Activated CD8-positive, alpha-beta memory T cell treated with anti-CD3 and anti-CD28 coated beads for 24 hours (primary cell): ENCODE measurements around the gene LRRC27.

Source experiments
- DNase-seq: peaks from one replicate; pipeline ENCODE4 v3.0.0-alpha.2; 2020

The LRRC27 gene

DNA sequence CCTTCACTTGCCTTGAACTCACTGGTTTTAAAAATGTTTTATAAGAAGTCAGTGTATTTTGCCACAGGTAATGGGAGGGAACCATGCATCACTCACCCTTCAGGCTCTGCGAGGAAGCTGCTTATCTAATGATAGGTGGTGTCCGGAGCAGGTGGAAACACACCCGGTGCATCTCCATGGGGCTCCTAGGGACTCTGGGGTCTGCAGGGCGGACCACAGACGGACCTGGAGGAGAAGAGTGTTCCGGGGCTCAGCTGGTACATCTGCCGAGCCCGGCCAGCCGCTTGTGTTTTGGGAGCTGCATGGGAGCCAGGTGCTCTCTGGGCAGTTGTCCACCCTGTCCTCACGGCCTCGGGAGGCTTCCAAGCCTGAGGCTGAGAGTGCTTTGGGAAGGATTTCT lies 7.3 kb downstream of the LRRC27 start:
- DNase-seq: no peak

DNA sequence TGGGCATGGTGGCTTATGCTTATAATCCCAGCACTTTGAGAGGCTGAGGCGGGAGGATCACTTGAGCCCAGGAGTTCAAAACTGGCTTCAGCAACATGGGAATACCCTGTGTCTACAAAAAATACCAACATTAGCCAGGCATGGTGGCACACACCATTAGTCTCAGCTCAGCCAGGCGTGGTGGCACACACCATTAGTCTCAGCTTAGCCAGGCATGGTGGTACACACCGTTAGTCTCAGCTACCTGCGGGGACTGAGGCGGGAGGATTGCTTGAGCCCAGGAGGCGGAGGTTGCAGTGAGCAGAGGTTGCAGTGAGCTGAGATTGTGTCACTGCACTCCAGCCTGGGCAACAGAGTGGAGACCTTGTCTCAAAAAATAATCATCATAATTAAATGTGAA lies 9.0 kb downstream of the LRRC27 start:
- DNase-seq: no peak

- DNase-seq: no peak
Measured at GRCh38 chr10:132341781-132342180, 9.8 kb downstream of the LRRC27 start.

GRCh38 chr10:132342553-132342952 lies 10.6 kb downstream of the LRRC27 start:
- no peak for DNase-seq

GRCh38 chr10:132344386-132344785 lies 12.4 kb downstream of the LRRC27 start:
- no peak for DNase-seq

- DNase-seq: no peak
Measured at GRCh38 chr10:132345345-132345744, 13.4 kb downstream of the LRRC27 start.

DNA sequence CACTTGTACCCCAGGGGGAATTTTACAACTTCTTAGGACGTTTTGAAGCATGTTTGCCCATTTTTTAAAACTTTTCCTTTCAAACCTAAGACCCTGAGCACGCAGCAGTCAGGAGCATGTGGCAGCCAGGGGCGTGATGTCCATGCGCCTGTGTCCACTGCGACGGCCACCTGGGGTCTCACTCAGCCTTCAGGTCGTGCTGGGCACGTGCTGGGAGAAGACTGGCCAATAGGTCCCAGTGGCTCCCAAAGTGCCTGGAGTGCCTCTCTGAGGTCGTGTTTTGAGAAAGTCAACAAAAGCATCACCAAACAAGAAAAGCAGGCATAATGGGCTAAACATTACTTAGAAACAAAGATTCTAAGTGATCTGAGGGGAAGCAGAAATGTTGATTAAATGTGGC lies 14.8 kb downstream of the LRRC27 start:
- DNase-seq: no peak

DNA sequence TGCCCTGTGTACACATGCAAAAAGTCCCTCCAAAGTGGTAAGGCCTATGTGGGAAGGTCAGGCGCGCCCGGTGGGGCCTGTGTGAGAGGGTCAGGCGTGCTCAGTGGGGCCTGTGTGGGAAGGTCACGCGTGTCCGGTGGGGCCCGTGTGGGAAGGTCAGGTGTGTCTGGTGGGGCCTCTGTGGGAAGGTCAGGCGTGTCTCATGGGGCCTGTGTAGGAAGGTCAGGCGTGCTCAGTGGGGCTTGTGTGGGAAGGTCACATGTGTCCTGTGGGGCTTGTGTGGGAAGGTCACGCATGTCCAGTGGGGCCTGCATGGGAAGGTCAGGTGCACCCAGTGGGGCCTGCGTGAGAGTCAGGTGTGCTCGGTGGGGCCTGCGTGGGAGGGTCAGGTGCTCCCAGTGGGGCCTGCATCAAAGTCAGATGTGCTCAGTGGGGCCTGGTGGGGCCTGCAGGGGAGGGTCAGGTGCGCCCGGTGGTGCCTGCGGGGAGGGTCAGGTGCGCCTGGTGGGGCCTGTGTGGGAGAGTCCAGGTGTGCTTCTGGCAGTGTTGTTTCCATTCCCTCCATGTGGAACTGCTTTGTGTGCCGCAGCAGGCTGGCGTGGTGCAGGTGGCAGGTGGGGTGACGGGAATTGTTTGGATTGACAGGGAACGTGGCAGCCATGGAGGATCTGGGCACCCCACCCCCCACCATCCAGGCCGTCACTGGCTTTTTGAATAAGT lies 15.4 kb downstream of the LRRC27 start:
- no peak for DNase-seq

GRCh38 chr10:132347931-132348267 lies 15.9 kb downstream of the LRRC27 start:
- DNase-seq: no peak

DNA sequence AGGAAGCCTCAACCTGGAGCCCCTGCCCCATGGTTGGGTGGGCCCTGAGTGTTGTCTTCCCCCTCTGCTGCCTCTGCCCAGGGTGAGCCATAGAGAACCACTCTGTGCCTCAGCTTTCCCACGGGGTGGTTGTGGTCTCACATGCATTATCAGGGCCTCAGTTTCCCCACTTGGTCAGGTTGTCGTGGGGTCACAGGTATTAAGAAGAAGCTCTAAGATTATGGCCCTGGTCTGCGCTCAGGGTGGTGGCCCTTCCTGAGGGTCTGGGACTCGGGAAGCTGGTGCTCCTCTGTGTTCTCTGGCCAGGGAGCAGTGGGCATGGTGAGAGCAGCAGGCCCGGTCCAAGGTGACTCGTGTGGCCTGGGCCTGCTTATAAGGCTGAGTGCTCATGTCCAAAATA lies 17.8 kb downstream of the LRRC27 start:
- DNase-seq: no peak

- DNase-seq: no peak
Measured at GRCh38 chr10:132350391-132350790, 18.4 kb downstream of the LRRC27 start.

DNA sequence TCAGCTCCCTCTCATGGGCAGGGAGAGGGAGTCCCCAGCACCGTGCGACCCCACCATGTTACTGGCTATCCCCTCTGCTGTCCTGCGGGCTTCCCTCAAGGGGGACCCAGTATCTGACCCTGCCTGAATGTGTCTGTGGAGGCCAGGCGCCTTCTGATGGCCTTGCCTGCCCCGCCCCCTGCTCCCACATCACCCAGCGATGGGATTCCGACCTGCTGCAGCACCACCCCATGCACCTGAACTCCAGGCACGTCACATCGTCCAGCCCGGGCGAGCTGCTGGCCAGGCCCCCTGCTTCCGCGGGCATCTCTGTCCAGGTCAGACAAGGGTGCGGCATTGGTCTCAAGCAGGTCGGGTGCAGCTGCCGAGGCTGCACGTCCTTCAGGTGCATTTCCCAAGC lies 19.0 kb downstream of the LRRC27 start:
- DNase-seq: no peak

- no peak for DNase-seq
Measured at GRCh38 chr10:132351611-132352010, 19.6 kb downstream of the LRRC27 start.

DNA sequence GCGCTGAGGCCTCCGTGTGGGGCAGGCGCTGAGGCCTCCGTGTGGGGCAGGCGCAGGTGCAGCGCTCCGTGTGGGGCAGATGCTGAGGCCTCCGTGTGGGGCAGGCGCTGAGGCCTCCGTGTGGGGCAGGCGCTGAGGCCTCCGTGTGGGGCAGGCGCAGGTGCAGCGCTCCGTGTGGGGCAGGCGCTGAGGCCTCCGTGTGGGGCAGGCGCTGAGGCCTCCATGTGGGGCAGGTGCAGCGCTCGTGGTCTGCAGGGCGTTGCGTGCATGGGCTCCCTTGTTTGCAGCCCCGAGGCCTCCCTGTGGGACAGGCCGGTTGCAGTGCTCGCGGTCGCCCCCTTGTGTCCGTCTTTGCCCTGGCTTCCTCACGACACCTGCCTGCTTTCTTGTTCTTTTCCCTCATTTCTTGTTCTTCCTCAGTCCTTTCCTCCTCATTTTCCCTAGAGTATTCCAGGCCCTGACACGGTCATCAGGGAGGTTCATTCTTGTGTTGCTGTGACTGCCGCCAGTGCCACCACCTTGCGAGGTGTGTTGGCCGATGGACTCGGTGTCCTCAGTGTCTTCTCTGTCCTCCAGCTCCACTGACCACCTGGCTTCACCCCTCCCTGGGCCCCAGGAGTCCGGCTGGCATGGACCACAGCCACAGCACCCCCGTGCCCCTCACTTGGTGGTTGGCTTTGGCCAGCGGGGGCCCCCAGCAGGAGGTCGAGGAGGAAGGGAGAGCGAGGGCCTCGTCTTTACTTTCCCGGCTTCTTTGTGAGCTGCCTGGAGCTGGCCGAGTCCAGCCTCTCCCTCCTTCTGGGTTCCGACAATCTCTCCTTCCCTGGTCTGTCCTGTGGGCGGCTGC lies 20.7 kb downstream of the LRRC27 start:
- peak; percentile 93 for DNase-seq

GRCh38 chr10:132353456-132354355 lies 21.7 kb downstream of the LRRC27 start:
- no peak for DNase-seq

GRCh38 chr10:132354356-132355094 lies 22.5 kb downstream of the LRRC27 start:
- DNase-seq: no peak

DNA sequence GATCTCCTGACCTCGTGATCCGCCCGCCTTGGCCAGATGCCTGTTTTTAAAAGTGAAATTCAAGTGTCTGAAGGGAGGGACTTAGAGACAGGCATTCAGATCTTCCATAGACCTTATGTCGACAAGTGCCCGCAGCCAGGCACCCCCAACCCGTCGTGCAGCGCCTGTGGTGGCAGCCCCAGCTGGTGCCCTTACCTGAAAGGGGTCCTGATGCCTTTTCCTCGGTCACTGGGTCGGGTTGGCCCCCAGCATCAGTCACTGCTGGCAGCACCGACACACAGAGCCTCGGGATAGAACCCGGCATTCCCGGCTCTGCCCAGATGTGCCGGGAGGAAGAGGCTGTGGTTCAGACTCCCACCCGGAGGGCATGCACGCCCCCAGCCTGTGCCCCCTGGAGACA lies 23.3 kb downstream of the LRRC27 start:
- no peak for DNase-seq

DNA sequence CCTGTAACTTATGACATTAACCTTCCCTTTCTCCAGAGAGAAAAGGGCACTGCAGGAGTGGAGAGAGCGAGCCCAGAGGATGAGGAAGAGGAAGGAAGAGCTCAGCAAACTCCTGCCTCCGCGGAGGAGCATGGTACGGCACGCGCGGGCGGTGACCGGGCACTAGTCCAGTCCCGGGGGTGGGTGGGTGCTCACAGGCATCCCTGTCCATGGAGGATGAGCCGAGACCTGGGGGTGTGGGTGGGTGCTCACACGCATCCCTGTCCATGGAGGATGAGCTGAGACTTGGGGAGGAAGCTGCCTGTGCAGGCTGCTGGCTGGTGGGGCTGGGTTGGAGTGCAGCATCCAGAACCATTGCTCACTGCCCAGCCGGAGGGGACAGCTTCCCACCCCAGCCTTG lies 23.8 kb downstream of the LRRC27 start:
- no peak for DNase-seq

DNA sequence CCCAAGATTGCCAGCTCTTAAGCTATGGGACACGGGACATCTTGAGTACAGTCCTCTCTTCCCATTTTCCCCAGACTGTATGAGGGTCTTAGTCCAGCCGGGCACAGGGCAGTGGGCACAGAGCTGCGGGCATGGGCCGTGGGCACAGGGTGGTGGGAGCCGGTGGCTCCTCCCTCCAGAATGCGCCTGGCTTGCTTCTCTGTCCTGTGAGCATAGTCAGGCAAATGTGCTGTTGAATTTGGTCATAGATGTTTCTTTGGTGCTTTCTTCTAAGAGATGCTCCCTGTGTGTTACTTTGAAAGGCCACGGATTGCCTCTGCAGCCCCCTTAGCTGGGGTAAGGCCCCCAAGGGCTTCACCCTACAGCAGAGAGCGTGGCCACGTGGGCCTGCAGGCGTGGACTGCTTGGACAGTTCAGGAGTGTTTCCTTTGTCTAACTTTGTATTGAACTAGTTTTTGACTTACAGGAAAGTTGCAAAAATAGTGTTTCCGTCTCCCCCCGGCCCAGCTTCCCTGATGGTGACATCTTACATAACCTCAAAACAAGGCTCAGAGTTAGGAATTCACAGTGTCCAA lies 24.7 kb downstream of the LRRC27 start:
- no peak for DNase-seq

- no peak for DNase-seq
Measured at GRCh38 chr10:132357286-132358058, 25.5 kb downstream of the LRRC27 start.

- DNase-seq: no peak
Measured at GRCh38 chr10:132359305-132360040, 27.5 kb downstream of the LRRC27 start.
